Right lobe of liver (tissue), 6 donors: ENCODE measurements around the gene NRM. TPM values are rescaled to one million over a fixed set of nuclear protein-coding genes. Genes with fewer than 3 reads are reported as not detected.

ENCODE experiments used
- ATAC-seq, 4 donors: fragments of 200-7000 bp; cut with Tn5 transposase; one replicate each; pipeline ENCODE4 v1.9.1; 2020; ENCODE audit warnings: mild to moderate bottlenecking in 4 of 4, moderate library complexity in 4 of 4
- DNase-seq, 3 donors: peaks; one replicate each; pipeline ENCODE4 v3.0.0-alpha.2; 2020
- H3K27ac ChIP-seq, 3 donors: fragments of 200-600 bp; one replicate each; pipeline ENCODE4 v1.8.0; 2022
- H3K27me3 ChIP-seq, 2 donors: fragments of 200-600 bp; one replicate each; pipeline ENCODE4 v1.8.0; 2022
- H3K36me3 ChIP-seq, 4 donors: fragments of 200-600 bp; sonication (generic) in 1 of 4; one replicate each; pipeline versions ENCODE4 v1.5.1 to v1.8.0; 2017 to 2022; ENCODE audit warnings: control low read depth in 1 of 4
- H3K4me1 ChIP-seq, 4 donors: fragments of 200-600 bp; sonication (generic) in 1 of 4; one replicate each; pipeline versions ENCODE4 v1.5.1 to v1.8.0; 2017 to 2022; ENCODE audit warnings: control low read depth in 1 of 4
- H3K4me3 ChIP-seq, 3 donors: fragments of 200-600 bp; one replicate each; pipeline ENCODE4 v1.8.0; 2022
- H3K9me3 ChIP-seq, 4 donors: fragments of 200-600 bp; sonication (generic) in 1 of 4; one replicate each; pipeline versions ENCODE4 v1.5.1 to v1.8.0; 2017 to 2022; ENCODE audit warnings: control low read depth in 1 of 4
- POLR2A ChIP-seq: fragments of 450-650 bp; IDR thresholded peaks from one replicate; pipeline ENCODE4 v1.6.1; 2017; ENCODE audit warnings: antibody characterized with exemption, mild to moderate bottlenecking
- WGBS: methylation state at CpG from one replicate; pipeline ENCODE4 v1.1.6; 2018; ENCODE audit warnings: low coverage, low lambda C conversion rate; ENCODE audit not compliant: insufficient coverage; ENCODE audit errors: missing lambda C conversion rate; 5-methylcytosine and 5-hydroxymethylcytosine counted together
- intact Hi-C, 2 donors: fragments of 100-400 bp; cut with DNase I; formaldehyde crosslinking; loops; one replicate each; pipeline versions ENCODE4 v1.11.2 to v1.14.1; 2022
- total RNA-seq, 6 experiments: library from RNA; depleted of rRNA in 2 of 6; stranded (reverse); fragments of >200 nt in 2 of 6; fragmentation: NEBNext Ultra II Directional in 3 of 6; extraction: Animal tissue kit (Norgen Biotek cat#: 25700) in 3 of 6; gene quantifications; one replicate each; pipeline versions ENCODE4 v1.1.0 to v1.2.4, GENCODE V29; 2016 to 2023
- TF ChIP-seq, protein P1 (sequence below), 4 donors: fragments of 200-600 bp in 3 of 4; fragments of 450-650 bp in 1 of 4; IDR thresholded peaks; one replicate each; pipeline versions ENCODE4 v1.5.1 to v1.8.0; 2016 to 2022; ENCODE audit warnings: antibody characterized with exemption in 4 of 4, mild to moderate bottlenecking in 2 of 4
- donor health status: DM: no; HTN: yes; CAD: no.
- donor health status: DM: no; HTN: no; CAD: no.
- donor health status: DM: no; HTN: no; CAD: no.
- donor health status: DM: no; HTN: yes; CAD: no.
- donor health status: DM: no; HTN: yes; CAD: no.

NRM gene
- total RNA-seq, 6 experiments from 2014 or later, result 1.2 to 2.7 (median 1.9) TPM

- no peak overlapping the region for H3K27ac ChIP-seq
- peaks cover 0 to 15% (median 8%) of the 10 kb centered on the region in 4 donors for H3K36me3 ChIP-seq
- 80% methylated on average over 1 of the region's 1 CpG for WGBS
- TF ChIP-seq POLR2A, result no peak
- TF ChIP-seq, protein P1, sequence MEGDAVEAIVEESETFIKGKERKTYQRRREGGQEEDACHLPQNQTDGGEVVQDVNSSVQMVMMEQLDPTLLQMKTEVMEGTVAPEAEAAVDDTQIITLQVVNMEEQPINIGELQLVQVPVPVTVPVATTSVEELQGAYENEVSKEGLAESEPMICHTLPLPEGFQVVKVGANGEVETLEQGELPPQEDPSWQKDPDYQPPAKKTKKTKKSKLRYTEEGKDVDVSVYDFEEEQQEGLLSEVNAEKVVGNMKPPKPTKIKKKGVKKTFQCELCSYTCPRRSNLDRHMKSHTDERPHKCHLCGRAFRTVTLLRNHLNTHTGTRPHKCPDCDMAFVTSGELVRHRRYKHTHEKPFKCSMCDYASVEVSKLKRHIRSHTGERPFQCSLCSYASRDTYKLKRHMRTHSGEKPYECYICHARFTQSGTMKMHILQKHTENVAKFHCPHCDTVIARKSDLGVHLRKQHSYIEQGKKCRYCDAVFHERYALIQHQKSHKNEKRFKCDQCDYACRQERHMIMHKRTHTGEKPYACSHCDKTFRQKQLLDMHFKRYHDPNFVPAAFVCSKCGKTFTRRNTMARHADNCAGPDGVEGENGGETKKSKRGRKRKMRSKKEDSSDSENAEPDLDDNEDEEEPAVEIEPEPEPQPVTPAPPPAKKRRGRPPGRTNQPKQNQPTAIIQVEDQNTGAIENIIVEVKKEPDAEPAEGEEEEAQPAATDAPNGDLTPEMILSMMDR (IDR thresholded peaks at IDR 0.05), result no peak
- no peaks in the 10 kb centered on the region for H3K9me3 ChIP-seq
- peak in 1 of 3 donors; percentile 5 for DNase-seq
- intact Hi-C loops, result no loop called here
- no peak overlapping the region for H3K4me3 ChIP-seq
- no peak for ATAC-seq
- H3K4me1 ChIP-seq, result peaks cover 0 to 38% (median 16%) of the 10 kb centered on the region in 4 donors
- no peaks in the 10 kb centered on the region for H3K27me3 ChIP-seq
Measured at GRCh38 chr6:30711758-30712380, 21.1 kb upstream of the NRM start.

- Histone ChIP-seq H3K36me3 (peaks cover 0 to 15% (median 8%) of the 10 kb centered on the region in 4 donors), H3K27me3 (no peaks in the 10 kb centered on the region), H3K27ac (peak overlapping the region in 2 of 3 donors; percentile 42 to 59), H3K9me3 (no peaks in the 10 kb centered on the region), H3K4me3 (no peak overlapping the region), H3K4me1 (peaks cover 0 to 31% (median 15%) of the 10 kb centered on the region in 4 donors)
- peak; percentile 23 for TF ChIP-seq POLR2A
- TF ChIP-seq, protein P1 (IDR thresholded peaks at IDR 0.05), result no peak
- WGBS, result 64% methylated on average over 2 of the region's 2 CpGs
- intact Hi-C loops, result no loop called here
- ATAC-seq (peak; percentile 89 to 93 (median 92)), DNase-seq (peak in 2 of 3 donors; percentile 0 to 13)
Measured at GRCh38 chr6:30709101-30709868, 18.5 kb upstream of the NRM start.

GRCh38 chr6:30707281-30707850 is 16.6 kb upstream of the NRM start:
- intact Hi-C loops, result no loop called here
- ATAC-seq (peak; percentile 34 to 51 (median 39)), DNase-seq (peak in 1 of 3 donors; percentile 53)
- H3K36me3 ChIP-seq, result peaks cover 0 to 5% (median 0%) of the 10 kb centered on the region in 4 donors
- no peaks in the 10 kb centered on the region for H3K9me3 ChIP-seq
- H3K4me3 ChIP-seq, result no peak overlapping the region
- peaks cover 0 to 31% (median 15%) of the 10 kb centered on the region in 4 donors for H3K4me1 ChIP-seq
- TF ChIP-seq, protein P1 (IDR thresholded peaks at IDR 0.05), result no peak
- no peak for TF ChIP-seq POLR2A
- H3K27ac ChIP-seq, result no peak overlapping the region
- WGBS, result 68% methylated on average over 2 of the region's 6 CpGs
- H3K27me3 ChIP-seq, result no peaks in the 10 kb centered on the region

- intact Hi-C loops, result no loop called here
- peak in 1 of 3 donors; percentile 12 for DNase-seq
Measured at GRCh38 chr6:30705620-30706019, 14.8 kb upstream of the NRM start.

More at GRCh38 chr6:30705620-30706019, 14.8 kb upstream of the NRM start:
- Histone ChIP-seq H3K9me3 (no peaks in the 10 kb centered on the region), H3K27ac (no peak overlapping the region), H3K36me3 (no peaks in the 10 kb centered on the region), H3K4me3 (no peak overlapping the region), H3K27me3 (no peaks in the 10 kb centered on the region), H3K4me1 (peaks cover 0 to 33% (median 16%) of the 10 kb centered on the region in 4 donors)
- no peak for ATAC-seq
- TF ChIP-seq POLR2A, result no peak
- TF ChIP-seq, protein P1 (IDR thresholded peaks at IDR 0.05), result no peak
- 100% methylated on average over 1 of the region's 4 CpGs for WGBS
